NK-92 (cell line): ENCODE measurements around the gene COPS8.

Experiments used
- DNase-seq: peaks from one replicate; lab custom pipeline; 2025; ENCODE audit not compliant: unreplicated experiment; lab: John Stamatoyannopoulos, UW

The COPS8 gene

GRCh38 chr2:237129625-237130263 is 44.1 kb downstream of the COPS8 start:
- no peak for DNase-seq

- no peak for DNase-seq
Measured at GRCh38 chr2:237130562-237131421, 45.1 kb downstream of the COPS8 start.

- DNase-seq: no peak
Measured at GRCh38 chr2:237131749-237132533, 46.3 kb downstream of the COPS8 start.

- DNase-seq: no peak
Measured at GRCh38 chr2:237132799-237133198, 47.1 kb downstream of the COPS8 start.

- no peak for DNase-seq
Measured at GRCh38 chr2:237134321-237135230, 48.9 kb downstream of the COPS8 start.

- no peak for DNase-seq
Measured at GRCh38 chr2:237136824-237137223, 51.1 kb downstream of the COPS8 start.

GRCh38 chr2:237137626-237138323 is 52.1 kb downstream of the COPS8 start:
- no peak for DNase-seq

GRCh38 chr2:237139123-237139675 is 53.5 kb downstream of the COPS8 start:
- DNase-seq: no peak

- DNase-seq: no peak
Measured at GRCh38 chr2:237140689-237141285, 55.1 kb downstream of the COPS8 start.

GRCh38 chr2:237141571-237142051 is 55.9 kb downstream of the COPS8 start:
- no peak for DNase-seq

GRCh38 chr2:237143118-237143517 is 57.4 kb downstream of the COPS8 start:
- no peak for DNase-seq

GRCh38 chr2:237143676-237144440 is 58.2 kb downstream of the COPS8 start:
- DNase-seq: no peak

GRCh38 chr2:237144516-237144915 is 58.8 kb downstream of the COPS8 start:
- DNase-seq: no peak

GRCh38 chr2:237147317-237147716 is 61.6 kb downstream of the COPS8 start:
- no peak for DNase-seq

- DNase-seq: no peak
Measured at GRCh38 chr2:237148624-237149023, 62.9 kb downstream of the COPS8 start.

- no peak for DNase-seq
Measured at GRCh38 chr2:237149425-237149824, 63.7 kb downstream of the COPS8 start.
